Stimulated activated CD4-positive, alpha-beta T cell treated with anti-CD3 and anti-CD28 coated beads, Interleukin-1b, Interleukin-23, amount 100 ng/mL, for 4 hours (primary cell): ENCODE measurements around the gene NEO1.

ENCODE experiments used
- DNase-seq, 2 donors: peaks; one replicate each; pipeline ENCODE4 v3.0.0-alpha.2; 2020; ENCODE audit warnings: low read depth in 2 of 2

The NEO1 gene, protein sequence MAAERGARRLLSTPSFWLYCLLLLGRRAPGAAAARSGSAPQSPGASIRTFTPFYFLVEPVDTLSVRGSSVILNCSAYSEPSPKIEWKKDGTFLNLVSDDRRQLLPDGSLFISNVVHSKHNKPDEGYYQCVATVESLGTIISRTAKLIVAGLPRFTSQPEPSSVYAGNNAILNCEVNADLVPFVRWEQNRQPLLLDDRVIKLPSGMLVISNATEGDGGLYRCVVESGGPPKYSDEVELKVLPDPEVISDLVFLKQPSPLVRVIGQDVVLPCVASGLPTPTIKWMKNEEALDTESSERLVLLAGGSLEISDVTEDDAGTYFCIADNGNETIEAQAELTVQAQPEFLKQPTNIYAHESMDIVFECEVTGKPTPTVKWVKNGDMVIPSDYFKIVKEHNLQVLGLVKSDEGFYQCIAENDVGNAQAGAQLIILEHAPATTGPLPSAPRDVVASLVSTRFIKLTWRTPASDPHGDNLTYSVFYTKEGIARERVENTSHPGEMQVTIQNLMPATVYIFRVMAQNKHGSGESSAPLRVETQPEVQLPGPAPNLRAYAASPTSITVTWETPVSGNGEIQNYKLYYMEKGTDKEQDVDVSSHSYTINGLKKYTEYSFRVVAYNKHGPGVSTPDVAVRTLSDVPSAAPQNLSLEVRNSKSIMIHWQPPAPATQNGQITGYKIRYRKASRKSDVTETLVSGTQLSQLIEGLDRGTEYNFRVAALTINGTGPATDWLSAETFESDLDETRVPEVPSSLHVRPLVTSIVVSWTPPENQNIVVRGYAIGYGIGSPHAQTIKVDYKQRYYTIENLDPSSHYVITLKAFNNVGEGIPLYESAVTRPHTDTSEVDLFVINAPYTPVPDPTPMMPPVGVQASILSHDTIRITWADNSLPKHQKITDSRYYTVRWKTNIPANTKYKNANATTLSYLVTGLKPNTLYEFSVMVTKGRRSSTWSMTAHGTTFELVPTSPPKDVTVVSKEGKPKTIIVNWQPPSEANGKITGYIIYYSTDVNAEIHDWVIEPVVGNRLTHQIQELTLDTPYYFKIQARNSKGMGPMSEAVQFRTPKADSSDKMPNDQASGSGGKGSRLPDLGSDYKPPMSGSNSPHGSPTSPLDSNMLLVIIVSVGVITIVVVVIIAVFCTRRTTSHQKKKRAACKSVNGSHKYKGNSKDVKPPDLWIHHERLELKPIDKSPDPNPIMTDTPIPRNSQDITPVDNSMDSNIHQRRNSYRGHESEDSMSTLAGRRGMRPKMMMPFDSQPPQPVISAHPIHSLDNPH (N-terminal part only)

DNA sequence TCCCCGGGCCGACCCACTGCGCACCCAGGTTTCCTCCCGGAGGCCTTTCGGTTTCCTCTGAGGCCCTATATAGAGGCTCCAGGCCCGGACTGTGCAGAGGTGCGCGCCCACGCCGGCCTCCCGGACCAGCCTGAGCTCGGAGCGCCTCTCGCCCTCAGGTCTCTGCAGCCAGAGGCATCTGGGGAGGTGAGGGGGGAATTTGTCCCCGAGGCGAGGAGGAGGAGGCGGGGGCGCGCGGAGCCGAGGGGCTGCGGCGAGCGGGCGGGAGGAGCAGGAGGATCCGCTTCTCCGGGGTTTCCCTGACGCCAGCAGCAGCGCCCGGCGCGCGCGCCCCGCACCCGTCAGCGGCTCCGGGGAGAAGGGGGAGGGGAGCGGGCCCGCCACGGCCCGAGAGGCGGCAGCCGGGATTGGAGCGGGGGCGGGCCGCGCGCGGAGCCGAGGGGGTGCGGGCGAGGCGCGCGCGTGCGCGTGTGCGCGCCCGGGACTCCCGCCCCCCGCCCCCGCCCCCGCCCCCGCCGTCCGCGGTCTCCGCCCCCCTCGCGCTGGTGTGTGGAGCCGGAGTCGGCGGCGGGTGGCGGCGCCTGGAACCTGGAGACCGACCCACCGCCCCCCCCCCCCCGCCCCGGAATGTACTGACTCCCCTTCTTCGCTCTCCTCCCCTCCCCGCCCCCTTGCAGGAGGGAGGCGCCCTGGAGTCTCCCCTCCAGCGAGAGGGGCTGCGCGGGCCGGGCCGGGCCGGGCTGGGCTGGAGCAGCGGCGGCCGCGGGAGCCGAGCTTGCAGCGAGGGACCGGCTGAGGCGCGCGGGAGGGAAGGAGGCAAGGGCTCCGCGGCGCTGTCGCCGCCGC lies at the start of gene NEO1:
TSS of gene NEO1 (plus strand) at position 657 of the 846 bp plus-strand sequence. CDS start 213 bp downstream, outside the sequence.
- peak; percentile 68 to 72 for DNase-seq

DNA sequence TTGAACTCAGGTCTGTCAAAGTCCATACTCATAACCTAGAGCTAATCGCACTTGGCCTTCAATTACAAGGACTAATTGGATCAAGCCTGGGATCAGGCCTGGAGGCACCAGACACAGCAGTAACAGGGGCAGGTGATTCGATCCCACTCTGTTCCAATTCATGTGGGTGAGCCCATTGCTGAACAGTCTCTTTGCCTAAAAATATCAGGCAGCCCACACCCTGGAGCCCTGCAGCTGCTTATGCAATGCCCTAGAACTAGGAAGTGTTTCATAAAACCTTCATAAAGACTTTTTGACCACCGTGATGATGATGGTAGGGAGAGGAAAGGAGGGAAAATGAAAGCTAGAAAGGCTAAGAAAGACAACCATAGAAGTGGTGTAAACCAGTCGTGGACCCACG lies 47.8 kb upstream of the NEO1 start:
- no peak for DNase-seq

DNA sequence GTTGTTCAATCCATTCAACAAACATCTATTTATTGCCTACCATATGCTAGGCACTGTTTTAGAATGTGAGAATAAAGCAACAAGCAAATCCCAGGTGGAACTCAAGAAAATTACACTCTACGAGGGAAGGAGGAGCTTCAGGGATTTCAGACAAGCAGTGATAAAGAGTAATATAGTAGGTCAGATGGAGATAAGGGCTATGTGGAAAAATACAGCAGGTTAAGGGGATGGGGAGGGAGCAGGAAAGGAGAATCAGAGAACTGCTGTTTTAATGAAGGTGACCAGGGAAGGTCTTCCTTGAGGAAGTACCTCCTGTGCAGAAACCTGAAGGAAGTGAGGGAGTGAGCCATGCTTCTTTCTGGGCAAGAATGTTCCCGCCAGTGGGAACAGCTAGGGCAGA lies 47.2 kb upstream of the NEO1 start:
- no peak for DNase-seq

DNA sequence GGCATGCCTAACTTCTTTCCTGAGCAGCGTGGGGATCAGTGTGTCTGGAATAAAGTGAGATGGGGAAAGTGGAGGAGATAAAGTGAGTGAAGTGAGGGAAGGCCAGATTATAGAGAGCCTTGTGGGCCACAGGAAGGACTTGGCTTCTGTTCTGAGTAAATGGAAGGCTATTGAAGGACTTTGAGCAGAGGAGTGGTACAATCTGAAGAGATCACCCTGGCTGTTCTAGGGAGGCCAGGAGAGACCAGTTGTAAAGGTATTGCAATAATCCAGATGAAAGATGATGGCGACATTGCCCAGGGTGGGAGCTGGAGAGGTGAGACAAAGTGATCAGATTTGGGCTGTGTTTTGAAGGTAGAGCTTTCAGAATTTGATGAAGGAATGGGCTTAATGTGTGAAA lies 46.8 kb upstream of the NEO1 start:
- DNase-seq: no peak

DNA sequence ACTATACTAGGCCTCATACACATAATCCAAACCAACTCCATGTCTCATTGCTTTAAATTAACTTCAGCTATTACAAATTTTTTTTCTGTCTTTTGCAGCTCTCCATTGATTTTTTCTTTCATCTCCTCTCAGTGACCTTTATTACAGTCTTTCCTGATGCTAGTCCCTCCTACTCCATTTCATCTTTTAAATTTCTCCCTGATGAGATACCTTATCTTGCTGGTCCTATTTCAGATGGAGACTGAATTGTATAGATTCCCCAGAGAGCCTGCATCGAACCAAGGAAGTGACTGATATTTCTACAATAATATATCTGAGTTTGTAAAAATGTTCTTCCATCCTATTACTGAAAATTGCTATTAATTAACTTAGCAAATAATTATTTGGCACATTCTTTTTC lies 45.7 kb upstream of the NEO1 start:
- DNase-seq: no peak

DNA sequence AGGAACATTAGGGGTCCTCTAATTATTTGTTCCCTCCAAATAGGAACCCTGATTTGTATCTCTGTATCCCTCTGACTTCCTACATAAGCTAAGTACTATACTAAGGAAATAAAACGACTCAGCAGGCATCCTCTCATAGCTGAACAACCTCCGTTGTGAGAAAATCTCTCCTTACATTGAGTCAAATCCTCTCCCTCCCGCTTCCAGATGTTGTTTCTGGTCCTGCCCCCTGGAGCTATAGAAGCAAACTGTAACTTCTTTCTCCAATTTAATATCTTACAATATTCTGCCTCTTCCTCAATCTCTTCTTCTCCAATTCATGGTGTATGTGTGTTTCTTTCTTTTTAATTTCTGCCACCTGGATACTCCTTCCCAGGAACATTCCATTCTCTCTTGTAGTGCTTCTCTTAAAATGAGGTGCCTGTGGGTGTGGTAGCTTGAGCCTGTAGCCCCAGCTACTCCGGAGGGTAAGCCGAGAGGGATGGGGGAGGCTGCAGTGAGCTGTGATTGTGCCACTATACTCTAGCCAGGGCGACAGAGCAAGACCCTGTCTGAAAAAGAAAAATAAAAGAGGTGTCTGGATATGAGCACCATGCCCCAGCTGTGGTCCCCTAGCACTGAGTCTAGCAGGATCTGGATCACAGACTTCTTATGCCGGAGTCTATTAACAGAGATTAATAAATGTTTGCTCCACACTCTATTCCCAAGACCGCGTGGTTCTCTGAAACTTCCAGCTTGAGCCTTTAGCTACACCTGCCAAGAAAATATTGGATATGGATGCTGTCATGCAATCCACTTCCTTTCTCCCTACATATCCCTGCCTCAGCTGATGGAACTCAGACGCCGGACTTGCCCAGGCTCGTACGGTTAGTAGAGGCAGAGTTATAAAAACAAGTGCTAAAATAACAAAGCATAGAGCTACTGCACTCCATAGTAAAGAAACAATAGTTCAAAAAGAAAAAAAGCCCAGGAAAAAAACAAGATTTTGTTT lies 42.9 kb upstream of the NEO1 start:
- DNase-seq: no peak

DNA sequence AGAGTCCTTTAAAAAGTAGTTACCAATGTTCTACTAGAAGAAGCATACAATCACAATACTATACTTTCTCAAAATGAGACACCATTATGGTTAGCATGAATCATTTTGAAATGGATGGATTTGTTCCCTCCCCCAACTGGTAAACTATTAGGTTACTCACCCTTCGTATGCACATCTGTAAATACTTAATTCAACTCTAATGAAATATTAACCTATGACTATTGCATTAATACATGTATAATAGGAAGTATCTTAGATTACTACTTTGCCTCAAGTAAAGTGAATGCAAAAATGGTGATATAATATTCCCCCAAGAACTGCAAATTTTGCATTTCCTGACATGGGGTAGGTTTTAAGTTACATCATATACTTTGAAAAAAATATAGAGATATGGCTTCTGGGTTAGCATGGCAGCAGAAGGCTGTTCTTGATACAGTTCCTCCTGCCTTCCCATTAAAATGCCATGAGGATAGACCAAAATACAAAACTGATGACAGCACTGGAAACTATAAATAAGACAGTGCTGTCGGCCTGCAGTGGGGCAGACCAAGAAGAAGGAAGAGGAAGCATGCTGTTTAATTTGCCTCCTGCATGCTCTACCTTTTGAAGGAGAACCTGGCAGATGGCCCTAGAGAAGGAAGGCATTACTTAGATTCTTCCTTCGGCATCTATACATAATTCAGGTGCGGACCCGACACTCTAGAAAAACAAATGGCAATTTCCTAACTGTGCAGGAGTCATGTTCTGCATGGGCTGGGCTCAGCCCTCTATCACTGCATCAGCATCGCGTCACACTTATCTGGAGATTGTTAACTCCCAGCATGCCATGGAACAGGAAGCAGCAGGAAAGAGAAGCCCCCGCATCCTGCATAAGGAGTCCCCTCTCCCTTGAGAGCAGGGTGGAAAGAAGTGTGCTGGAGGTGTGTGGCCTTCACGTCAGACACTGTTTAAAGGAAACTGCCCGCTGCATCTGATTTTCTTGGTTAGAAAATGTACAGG lies 41.8 kb upstream of the NEO1 start:
- no peak for DNase-seq

DNA sequence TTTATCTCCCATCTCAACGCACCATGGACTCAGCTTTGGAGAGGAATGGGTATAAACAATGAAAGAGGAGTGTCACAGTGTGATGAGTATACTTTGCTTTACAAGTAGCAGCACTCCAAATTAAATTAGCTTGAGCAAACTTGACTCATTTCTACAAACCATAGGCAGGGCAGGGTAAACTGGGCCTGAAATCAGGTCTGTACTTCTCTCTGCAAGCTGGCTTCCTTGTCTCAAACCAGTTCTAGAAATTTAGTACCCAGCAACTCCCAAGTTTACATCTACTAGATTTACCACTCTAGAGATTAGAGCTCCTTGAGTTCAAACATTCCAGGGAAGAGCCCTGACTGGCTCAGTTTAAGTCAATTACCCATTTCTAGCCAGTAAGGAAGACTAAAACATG lies 37.4 kb upstream of the NEO1 start:
- no peak for DNase-seq

DNA sequence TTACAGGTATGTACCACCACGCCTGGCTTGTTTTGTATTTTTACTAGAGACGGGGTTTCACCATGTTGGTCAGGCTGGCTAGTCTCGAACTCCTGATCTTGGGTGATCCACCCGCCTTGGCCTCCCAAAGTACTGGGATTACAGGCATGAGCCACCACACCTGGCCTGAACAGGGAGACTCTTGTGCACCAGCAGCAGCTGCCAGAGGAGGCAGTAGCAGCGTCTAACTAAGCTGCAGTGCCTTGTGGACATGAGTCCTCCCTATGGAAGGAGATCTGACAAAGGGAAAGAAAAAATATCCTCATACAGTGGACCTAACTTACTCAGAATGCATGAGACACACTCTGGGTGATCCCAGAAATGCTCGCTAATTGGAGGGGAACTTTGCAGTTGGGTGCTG lies 36.8 kb upstream of the NEO1 start:
- no peak for DNase-seq

DNA sequence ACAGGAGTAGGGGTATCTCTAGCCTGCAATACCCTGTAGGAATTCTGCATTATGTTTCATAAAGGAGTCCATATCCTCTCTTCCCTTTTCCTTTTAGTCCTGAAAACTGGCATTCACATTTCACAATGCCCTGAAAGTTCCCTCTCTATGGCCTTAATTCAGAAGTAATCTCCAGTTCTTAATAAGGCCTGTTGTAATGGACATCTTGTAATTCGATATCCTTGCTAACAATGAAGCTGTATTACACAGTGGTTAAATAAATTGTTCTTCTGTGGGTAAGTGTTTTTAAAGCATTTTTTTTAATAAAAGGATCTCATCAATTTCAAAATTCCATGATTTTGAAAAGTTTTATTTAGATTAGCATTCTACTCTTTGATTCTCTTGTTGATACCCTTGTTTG lies 34.3 kb upstream of the NEO1 start:
- DNase-seq: no peak

DNA sequence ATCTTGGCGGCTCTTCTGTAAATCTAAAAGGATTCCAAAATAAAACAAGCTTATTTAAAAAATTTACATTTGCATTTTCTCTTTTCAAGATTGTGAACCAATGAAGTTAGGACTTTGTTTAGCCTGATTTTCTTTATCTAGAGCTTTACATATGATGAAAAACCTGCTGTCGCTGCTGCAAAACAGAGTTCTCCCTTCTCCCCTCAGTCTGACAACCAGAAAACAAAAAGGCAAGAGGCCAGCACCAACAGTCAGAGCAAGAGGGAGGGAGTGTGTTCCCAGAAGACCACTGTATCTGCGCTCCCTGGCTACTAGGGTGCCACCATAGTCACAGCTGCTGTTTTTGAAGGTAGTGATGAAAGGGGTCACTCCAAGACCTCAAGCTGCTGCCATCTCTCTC lies 33.1 kb upstream of the NEO1 start:
- no peak for DNase-seq

DNA sequence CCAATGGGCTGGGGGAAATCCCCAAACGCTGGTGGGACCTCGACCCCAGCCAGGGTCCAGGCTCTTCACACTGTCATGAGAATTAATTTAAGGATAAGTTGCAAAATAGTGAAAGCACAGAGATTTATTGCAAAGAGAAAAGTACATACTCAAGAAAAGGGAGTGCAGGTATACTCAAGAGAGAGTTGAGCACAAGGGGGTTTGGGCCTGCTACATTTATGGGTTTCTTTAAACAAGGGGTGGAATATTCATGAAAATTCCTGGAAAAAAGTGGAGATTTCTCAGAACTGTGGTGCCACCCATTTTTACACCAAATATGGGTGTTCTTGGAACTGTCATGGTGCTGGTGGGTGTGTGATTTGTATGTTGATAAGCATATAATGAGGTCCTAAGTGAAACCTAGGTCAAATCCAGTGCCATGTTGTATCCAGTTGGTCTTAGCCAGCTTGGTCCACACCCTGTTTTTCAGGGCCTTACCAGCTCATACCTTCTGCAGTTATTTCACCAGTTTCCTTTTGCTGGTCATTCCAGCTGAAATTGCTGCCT lies 32.6 kb upstream of the NEO1 start:
- DNase-seq: no peak

DNA sequence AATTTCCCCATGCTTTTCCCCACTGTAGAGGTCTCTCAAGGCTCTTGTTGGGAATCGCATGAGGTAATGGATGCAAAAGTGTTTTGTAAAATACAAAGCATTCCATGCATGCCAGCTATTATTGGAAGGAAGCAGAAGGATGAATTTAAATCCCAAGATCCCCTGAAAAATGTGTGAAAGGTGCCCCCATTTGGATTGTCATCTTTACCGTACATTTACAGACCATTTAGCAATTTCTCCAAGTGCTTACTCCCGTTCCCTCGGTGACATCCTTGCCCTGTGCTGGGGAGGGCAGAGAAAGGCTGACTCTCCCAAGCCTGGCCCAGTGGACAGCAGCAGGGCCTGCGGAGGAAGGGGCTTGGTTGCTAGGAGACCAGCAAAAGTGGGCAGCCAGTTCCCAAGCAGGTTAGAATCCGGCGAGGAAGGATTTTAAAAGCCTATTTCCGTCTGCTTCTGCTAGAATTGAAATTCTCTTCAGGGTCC lies 31.1 kb upstream of the NEO1 start:
- no peak for DNase-seq

DNA sequence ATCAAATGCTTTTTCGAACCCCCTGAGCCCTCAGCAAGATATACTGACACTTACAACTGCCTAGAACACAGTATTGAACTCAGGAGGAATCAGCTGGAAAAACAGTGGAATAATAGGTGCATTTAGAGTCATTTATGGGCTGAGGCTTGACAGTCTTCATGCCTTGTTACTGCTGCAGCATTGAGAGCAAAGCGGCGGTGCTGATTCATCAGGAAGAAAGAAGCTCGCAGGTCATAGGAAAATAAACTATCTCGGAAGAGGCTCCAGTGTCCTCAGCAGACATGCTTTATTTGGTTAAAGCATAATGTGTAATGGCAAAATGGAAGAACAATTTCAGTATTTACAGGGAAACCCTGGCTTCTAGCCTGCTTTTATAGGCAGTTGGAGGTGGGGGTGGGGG lies 30.1 kb upstream of the NEO1 start:
- no peak for DNase-seq

DNA sequence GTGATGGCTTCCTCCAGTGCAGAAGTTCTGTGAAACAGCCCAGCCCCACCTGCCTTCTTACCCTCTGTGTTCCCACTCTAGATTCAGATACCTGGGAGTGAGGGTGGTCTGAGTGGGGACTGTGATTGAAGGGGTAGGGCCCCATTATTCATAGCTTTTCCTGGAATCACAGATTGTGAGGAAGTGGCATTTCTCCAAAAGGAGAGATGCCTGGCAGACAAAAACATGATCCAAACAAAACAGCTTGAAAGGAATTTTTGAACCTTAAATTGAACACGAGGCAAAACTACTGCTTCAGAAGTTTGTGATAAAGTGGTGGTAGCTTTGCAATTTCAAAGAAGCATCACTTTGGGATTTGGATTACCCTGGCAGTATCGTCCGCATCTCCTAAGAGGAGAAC lies 29.2 kb upstream of the NEO1 start:
- DNase-seq: no peak

DNA sequence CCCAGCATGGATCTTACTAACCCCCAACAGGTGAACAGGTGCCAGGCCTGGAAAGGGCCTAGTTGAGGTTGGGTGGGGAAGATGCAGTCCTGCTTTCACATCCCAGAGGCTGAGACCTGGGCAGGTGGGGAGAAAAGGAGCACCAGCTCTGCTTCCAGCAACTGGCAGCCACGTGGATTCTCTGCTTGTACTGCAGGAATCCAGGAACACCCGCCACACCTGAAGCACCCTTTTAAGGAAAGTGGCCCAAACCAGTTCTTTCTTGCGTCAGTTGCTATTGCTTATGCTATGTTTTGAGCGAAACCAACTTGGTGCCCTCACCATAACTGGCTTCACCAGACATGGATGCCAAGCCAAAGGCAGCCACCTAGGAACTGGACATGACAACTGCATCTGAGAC lies 28.1 kb upstream of the NEO1 start:
- DNase-seq: no peak

DNA sequence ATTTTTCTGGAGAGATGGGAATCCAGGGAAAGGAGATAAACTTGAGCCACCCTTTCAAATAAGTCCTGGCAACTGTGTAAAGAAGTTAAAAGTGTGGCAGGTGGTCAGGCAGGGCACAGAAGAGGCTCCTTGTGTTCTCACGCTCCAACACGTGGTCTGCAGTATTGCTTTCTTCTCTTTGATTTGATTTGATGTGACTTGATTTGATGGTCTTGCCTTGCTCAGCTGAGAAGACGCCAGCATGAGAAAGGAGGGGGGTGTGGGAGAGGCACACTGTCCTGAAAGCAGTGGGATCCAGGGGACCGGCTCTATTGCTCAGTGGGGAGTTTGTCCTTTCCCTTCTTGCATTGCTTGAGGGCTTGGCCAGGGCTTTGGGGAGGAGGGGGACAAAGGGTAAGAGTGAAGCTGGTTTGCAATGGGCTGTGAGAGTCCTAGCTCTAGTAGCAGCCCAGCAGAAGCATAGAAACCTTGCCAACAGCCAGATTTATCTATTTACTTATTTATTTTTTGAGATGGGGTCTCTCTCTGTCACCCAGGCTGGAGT lies 25.7 kb upstream of the NEO1 start:
- DNase-seq: no peak

DNA sequence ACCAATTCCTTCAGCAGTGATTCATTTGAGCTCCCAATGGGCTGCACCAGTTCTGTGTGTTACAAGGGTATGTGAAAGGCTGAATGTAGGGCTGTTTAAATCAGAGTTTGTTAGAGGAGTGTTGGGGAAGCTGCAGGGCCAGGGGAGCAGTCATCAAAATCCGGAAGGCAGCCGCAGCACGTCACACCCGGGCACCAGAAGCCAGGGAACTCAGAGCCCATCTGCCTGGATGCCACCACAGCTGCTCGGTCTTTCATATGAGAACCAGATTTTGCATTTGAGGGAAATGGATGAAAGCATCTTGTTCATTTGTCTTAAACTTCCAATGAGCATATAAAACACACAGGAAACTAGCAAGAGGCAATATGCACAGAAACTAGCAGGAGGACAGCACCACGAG lies 24.2 kb upstream of the NEO1 start:
- no peak for DNase-seq
